GM18519 (cell line): Measurements from ENCODE around the gene THSD7A.

Experiments used
- ATAC-seq: cut with Tn5 transposase; IDR thresholded peaks from one replicate; pipeline ENCODE4 v1.9.1; 2021; ENCODE audit warnings: mild to moderate bottlenecking, moderate library complexity; ENCODE audit not compliant: unreplicated experiment, low FRiP score

THSD7A gene

GRCh38 chr7:11591055-11591633, 240.9 kb downstream of the THSD7A start:
- ATAC-seq = no peak

- ATAC-seq = no peak
These were observed 242.7 kb downstream of the THSD7A start for GRCh38 chr7:11589251-11589650.

GRCh38 chr7:11587814-11588213, 244.2 kb downstream of the THSD7A start:
- ATAC-seq = no peak

GRCh38 chr7:11587048-11587447, 244.9 kb downstream of the THSD7A start:
- no peak for ATAC-seq

DNA sequence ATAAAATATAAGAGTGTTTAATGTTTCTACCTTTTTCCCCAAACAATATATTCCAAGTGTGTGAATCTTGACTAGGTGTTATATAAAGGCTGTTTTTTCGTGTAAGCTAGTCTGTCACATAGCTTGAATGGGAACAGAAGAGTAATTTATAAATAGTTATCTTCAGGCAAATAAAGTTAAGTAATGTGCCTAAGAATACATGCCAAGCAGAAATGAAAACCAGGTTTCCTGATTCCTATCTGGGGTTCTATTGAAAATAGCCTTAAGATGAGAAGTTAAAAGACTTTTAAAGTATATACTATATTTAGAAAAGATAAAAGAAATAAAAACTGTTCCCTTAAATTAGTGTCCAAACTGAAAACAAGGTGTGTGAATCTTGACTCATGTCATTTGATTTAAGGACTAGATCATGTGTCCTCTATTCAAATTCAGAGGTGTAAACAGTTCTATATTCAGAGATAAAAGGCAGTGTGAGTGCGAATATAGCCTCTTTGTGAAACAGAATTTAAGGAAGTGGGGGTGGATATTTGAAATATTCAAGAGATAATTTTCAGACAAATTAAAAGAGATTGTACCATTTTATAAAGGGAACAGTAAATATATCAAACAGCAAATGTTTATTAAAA, 247.5 kb downstream of the THSD7A start:
- ATAC-seq = no peak

- no peak for ATAC-seq
These were observed 252.9 kb downstream of the THSD7A start for GRCh38 chr7:11579141-11579540.

DNA sequence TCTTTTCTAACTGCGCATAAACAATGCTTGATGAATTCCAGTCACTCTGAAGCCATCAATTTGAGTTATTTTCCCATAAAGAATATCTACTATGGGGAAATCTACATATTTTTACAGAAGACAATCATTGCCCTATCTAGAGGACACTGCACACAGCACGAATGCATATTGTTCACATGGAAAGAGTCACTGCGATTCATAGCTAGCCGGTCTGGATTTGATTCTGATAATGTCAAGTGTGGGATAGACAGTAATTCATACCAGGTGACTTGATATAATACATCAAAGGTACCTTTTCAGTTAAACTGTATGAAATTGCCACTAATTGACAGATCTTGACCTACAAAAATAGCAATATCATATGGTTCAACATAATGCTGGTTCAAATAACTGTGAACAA, 255.7 kb downstream of the THSD7A start:
- no peak for ATAC-seq

GRCh38 chr7:11573128-11573750, 258.8 kb downstream of the THSD7A start:
- ATAC-seq = no peak

DNA sequence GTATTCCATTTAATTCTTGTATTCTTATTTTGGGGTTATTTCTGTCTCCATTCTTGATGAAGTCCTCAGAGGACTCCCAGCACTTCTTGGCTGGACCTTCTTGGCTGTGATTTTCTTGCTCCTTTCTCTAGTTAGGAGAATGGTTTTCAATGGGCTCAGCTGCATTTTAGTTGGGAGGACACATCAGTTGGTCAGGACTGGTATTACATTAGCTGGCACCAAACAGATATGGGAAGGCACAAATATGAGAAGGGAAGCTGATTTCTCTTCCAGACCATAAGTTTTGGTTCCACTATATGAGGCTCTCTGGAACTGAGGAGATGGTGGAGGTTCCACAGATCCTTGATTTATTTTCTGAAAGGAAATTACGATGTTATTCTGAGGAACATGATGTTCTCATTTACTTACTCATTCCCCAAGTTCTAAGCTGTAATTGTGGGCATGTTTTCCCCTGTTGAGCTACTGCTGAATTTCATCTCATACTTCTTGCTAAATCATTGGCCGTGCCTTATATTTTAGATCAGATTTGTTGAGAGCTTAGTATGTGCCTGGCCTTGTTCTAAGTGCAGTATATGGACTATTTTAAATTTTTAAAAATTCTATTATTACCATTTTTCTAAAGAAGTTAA, 261.0 kb downstream of the THSD7A start:
- ATAC-seq = no peak

GRCh38 chr7:11570205-11570604, 261.8 kb downstream of the THSD7A start:
- no peak for ATAC-seq

GRCh38 chr7:11567571-11567970, 264.4 kb downstream of the THSD7A start:
- ATAC-seq = no peak

DNA sequence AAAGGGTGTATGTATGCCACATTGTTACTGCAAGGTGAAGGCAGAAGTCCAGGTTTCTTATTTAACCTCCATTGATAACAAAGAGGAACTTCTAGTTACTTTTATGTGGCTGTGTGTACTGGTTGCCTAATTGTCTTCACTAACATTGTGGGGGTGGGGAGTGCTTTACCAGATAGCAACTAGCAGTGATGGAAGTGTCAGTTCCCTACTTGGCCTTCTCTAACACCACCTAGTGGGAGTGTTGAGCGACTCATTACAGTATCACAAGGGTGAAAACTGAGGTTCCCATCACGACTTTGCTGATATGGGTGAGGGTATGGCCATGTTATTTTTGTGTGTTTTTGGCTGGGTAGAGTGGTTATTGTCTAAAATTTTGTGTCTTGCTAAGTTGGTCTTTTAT, 274.4 kb downstream of the THSD7A start:
- peak; percentile 99 for ATAC-seq

DNA sequence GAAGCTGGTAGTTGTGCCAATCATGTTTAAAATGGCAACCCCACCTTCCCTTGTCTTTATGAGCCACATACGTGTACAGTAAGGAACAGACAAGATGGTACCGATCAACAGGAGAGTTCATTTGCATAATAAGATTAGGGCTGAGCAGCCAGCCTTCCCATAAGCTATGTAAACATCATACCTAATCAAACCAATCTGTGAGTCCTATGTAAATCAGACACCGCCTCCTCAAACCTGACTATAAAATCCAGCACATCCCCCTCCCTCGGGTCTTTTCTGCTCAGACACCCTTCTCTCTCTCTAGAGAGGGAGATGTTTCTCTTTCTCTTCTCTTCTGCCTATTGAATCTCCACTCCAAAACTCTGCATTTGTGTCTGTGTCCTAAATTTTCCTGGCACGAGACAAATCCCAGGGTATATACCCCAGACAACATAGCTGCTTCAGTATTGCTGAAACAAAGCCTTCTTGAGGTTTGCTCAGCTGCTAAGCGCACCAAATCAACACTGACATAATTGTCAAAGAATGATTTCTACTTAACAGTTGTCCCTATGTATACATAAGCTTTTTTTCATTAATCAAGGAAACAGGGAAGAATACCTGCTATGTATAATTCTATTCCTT, 279.2 kb downstream of the THSD7A start:
- no peak for ATAC-seq

DNA sequence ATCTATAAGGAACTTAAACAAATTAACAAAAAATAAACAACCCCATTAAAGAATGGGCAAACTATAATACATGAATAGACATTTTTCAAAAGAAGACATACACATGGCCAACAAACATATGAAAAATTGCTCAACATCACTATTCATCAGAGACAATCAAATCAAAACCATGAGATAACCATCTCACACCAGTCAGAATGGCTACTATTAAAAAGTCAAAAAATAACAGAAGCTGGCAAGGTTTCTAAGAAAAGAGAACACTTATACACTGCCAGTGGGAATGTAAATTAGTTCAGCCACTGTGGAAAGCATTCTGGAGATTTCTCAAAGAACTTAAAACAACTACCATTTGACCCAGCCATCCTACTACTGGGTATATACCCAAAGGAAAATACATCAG, 280.5 kb downstream of the THSD7A start:
- no peak for ATAC-seq

DNA sequence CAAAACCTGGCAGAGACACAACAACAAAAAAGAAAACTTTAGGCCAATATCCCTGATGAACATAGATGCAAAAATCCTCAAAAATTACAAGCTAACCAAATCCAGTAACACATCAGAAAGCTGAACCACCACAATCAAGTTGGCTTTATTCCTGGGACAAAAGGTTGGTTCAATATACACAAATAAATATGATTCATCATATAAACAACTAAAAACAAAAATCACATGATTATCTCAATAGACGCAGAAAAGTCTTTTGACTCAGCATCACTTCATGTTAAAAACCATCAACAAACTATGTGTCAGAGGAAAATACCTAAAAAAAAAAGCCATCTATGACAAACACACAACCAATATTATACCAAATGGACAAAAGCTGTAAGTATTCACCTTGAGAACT, 283.5 kb downstream of the THSD7A start:
- ATAC-seq = no peak

- ATAC-seq = no peak
These were observed 290.7 kb downstream of the THSD7A start for GRCh38 chr7:11541330-11541729.

GRCh38 chr7:11540271-11540761, 291.7 kb downstream of the THSD7A start:
- no peak for ATAC-seq

- no peak for ATAC-seq
These were observed 292.1 kb downstream of the THSD7A start for GRCh38 chr7:11539853-11540252.

GRCh38 chr7:11538751-11539299, 293.2 kb downstream of the THSD7A start:
- ATAC-seq = no peak

DNA sequence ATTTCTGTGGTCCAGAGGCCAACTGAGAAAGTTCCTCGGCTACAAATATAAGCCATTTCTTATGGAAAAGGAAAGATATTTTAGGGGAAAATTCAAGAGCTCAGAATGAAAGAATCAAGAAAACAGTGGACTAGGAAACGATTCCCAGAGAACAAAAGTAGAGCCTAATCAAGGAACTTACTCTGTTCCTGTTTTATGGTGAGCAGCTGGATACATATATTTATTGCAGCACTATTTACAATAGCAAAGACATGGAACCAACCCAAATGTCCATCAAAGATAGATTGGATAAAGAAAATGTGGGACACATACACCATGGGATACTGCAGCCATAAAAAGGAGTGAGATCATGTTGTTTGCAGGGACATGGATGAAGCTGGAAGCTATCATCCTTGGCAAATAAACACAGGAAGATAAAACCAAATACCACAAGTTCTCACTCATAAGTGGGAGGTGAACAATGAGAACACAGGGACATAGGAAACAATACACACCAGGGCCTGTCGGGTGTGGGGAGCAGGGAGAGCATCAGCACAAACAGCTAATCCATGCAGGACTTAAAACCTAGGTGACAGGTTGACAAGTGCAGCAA, 298.7 kb downstream of the THSD7A start:
- no peak for ATAC-seq
